IMR-90 (cell line): ENCODE data around the gene SSX2IP. TPM values are rescaled to one million over a fixed set of nuclear protein-coding genes. Genes with fewer than 3 reads are reported as not detected.

Source experiments
- ATAC-seq: fragments of 200-7000 bp; cut with Tn5 transposase; 2 replicates; pipeline ENCODE4 v1.9.1; 2020; ENCODE audit warnings: low read depth, mild to moderate bottlenecking, moderate library complexity
- BruUV-seq: library from RNA; stranded (reverse); fragments of 400-500 nt; replicated peaks from 2 replicates; lab custom pipeline; 2021; lab: Mats Ljungman, UMichigan
- CTCF ChIA-PET: fragments of 300-600 bp; formaldehyde crosslinking; extraction: SDS; loops from one replicate; lab custom pipeline; 2021; ENCODE audit warnings: antibody characterized with exemption; lab: Yijun Ruan, JAX
- POLR2A ChIA-PET: fragments of 300-600 bp; sonication (Branson Sonifier 250); formaldehyde crosslinking; loops from one replicate; lab custom pipeline; 2022; ENCODE audit warnings: antibody characterized with exemption; ENCODE audit not compliant: unreplicated experiment; lab: Charles Lee
- DNase-seq: peaks from one replicate; pipeline ENCODE4 v3.0.0; 2013
- H2AFZ ChIP-seq: replicated peaks from 2 replicates; pipeline ENCODE3; 2013; ENCODE audit warnings: low read length, mild to moderate bottlenecking; ENCODE audit not compliant: poor library complexity
- H2AK5ac ChIP-seq: 2 replicates; pipeline ENCODE4 v1.6.1; 2013; ENCODE audit warnings: low read depth, low read length, inconsistent platforms
- H2AK9ac ChIP-seq: replicated peaks from 2 replicates; pipeline ENCODE3; 2013; ENCODE audit warnings: mild to moderate bottlenecking, low read depth, low read length, moderate library complexity; ENCODE audit not compliant: poor library complexity
- H2BK120ac ChIP-seq: 2 replicates; pipeline ENCODE4 v1.6.1; 2013; ENCODE audit warnings: low read depth, low read length, inconsistent platforms
- H2BK15ac ChIP-seq: 3 replicates; pipeline ENCODE4 v1.6.1; 2013; ENCODE audit warnings: low read depth, low read length, inconsistent platforms
- H2BK20ac ChIP-seq: 2 replicates; pipeline ENCODE4 v1.6.1; 2013; ENCODE audit warnings: low read depth, mild to moderate bottlenecking, inconsistent platforms, low read length, moderate library complexity
- H2BK5ac ChIP-seq: 2 replicates; pipeline ENCODE4 v1.6.1; 2013; ENCODE audit warnings: mild to moderate bottlenecking, low read depth, low read length, inconsistent platforms; ENCODE audit not compliant: poor library complexity, severe bottlenecking
- H3K14ac ChIP-seq: replicated peaks from 2 replicates; pipeline ENCODE4 v1.6.1; 2013; ENCODE audit warnings: low read depth, low read length, inconsistent platforms
- H3K18ac ChIP-seq: 2 replicates; pipeline ENCODE4 v1.6.1; 2013; ENCODE audit warnings: low read depth, low read length, control low read depth
- H3K23ac ChIP-seq: 2 replicates; pipeline ENCODE4 v1.6.1; 2013; ENCODE audit warnings: low read depth, low read length, inconsistent platforms
- H3K27ac ChIP-seq: 2 replicates; pipeline ENCODE4 v1.5.1; 2013; ENCODE audit warnings: mild to moderate bottlenecking, control low read depth, low read length; ENCODE audit not compliant: insufficient read depth
- H3K27me3 ChIP-seq: 2 replicates; pipeline ENCODE4 v1.6.1; 2013; ENCODE audit warnings: low read length; ENCODE audit not compliant: control insufficient read depth, insufficient read depth
- H3K36me3 ChIP-seq: 2 replicates; pipeline ENCODE4 v1.6.1; 2013; ENCODE audit warnings: low read length, mixed read lengths; ENCODE audit not compliant: control insufficient read depth, insufficient read depth
- H3K4ac ChIP-seq: 2 replicates; pipeline ENCODE4 v1.6.1; 2013; ENCODE audit warnings: low read depth, low read length, inconsistent platforms
- H3K4me1 ChIP-seq: 2 replicates; pipeline ENCODE4 v1.6.1; 2013; ENCODE audit warnings: low read length, mixed read lengths; ENCODE audit not compliant: control insufficient read depth, insufficient read depth
- H3K4me2 ChIP-seq: 2 replicates; pipeline ENCODE4 v1.6.1; 2013; ENCODE audit warnings: low read depth, mild to moderate bottlenecking, control low read depth, low read length, moderate library complexity
- H3K4me3 ChIP-seq: 2 replicates; pipeline ENCODE4 v1.5.1; 2013; ENCODE audit warnings: low read depth, mild to moderate bottlenecking, control low read depth, low read length, moderate library complexity; ENCODE audit not compliant: insufficient read depth
- H3K56ac ChIP-seq: 2 replicates; pipeline ENCODE4 v1.6.1; 2013; ENCODE audit warnings: low read length, inconsistent platforms; ENCODE audit not compliant: insufficient read depth; ENCODE audit errors: extremely low read depth
- H3K79me1 ChIP-seq, 2 experiments: 2 replicates each; pipeline ENCODE4 v1.6.1; 2013; ENCODE audit warnings: low read length in 2 of 2, inconsistent platforms in 1 of 2, low read depth in 1 of 2
- H3K9ac ChIP-seq: 2 replicates; pipeline ENCODE4 v1.6.1; 2013; ENCODE audit warnings: low read depth, low read length, control low read depth
- H3K9me1 ChIP-seq: 2 replicates; pipeline ENCODE4 v1.6.1; 2013; ENCODE audit warnings: low read length, inconsistent platforms; ENCODE audit not compliant: insufficient read depth
- H3K9me3 ChIP-seq: 2 replicates; pipeline ENCODE4 v1.6.1; 2013; ENCODE audit warnings: low read length; ENCODE audit not compliant: control insufficient read depth, insufficient read depth
- H4K20me1 ChIP-seq: 2 replicates; pipeline ENCODE4 v1.6.1; 2013; ENCODE audit warnings: low read length, inconsistent platforms; ENCODE audit not compliant: insufficient read depth
- H4K5ac ChIP-seq: 2 replicates; pipeline ENCODE4 v1.6.1; 2013; ENCODE audit warnings: mild to moderate bottlenecking, low read depth, low read length, control low read depth
- H4K8ac ChIP-seq, 2 experiments: 2 replicates each; pipeline ENCODE4 v1.6.1; 2013; ENCODE audit warnings: low read depth in 2 of 2, low read length in 2 of 2, control low read depth in 1 of 2, inconsistent platforms in 1 of 2
- H4K91ac ChIP-seq: 2 replicates; pipeline ENCODE4 v1.6.1; 2013; ENCODE audit warnings: low read depth, low read length, inconsistent platforms; ENCODE audit not compliant: insufficient read depth
- BHLHE40 ChIP-seq: fragments of 150-350 bp; IDR thresholded peaks from 2 replicates; pipeline ENCODE4 v1.6.1; 2016; ENCODE audit warnings: mild to moderate bottlenecking, low read depth, low read length
- CEBPB ChIP-seq: IDR thresholded peaks from 2 replicates; pipeline ENCODE4 v1.6.1; 2012; ENCODE audit warnings: low read depth, low read length, improper control_type of control experiment
- CHD1 ChIP-seq: IDR thresholded peaks from 2 replicates; pipeline ENCODE4 v1.6.1; 2012; ENCODE audit warnings: low read depth, low read length, improper control_type of control experiment
- ELK1 ChIP-seq: fragments of 150-350 bp; IDR thresholded peaks from 2 replicates; pipeline ENCODE4 v1.6.1; 2016; ENCODE audit warnings: low read depth, mild to moderate bottlenecking, low read length, moderate library complexity, borderline replicate concordance
- FOS ChIP-seq: fragments of 150-350 bp; IDR thresholded peaks from 2 replicates; pipeline ENCODE4 v1.6.1; 2016; ENCODE audit warnings: low read depth, low read length
- MAZ ChIP-seq: IDR thresholded peaks from 2 replicates; pipeline ENCODE4 v1.6.1; 2012; ENCODE audit warnings: low read depth, mild to moderate bottlenecking, low read length, improper control_type of control experiment, moderate library complexity, borderline replicate concordance
- MXI1 ChIP-seq: IDR thresholded peaks from 2 replicates; pipeline ENCODE4 v1.6.1; 2012; ENCODE audit warnings: low read depth, mild to moderate bottlenecking, low read length, moderate library complexity, borderline replicate concordance
- POLR2A ChIP-seq: IDR thresholded peaks from 2 replicates; pipeline ENCODE4 v1.6.1; 2012; ENCODE audit warnings: mild to moderate bottlenecking, low read depth, low read length
- RAD21 ChIP-seq: IDR thresholded peaks from 2 replicates; pipeline ENCODE4 v1.6.1; 2012; ENCODE audit warnings: low read length, improper control_type of control experiment
- RCOR1 ChIP-seq: IDR thresholded peaks from 2 replicates; pipeline ENCODE4 v1.6.1; 2012; ENCODE audit warnings: mild to moderate bottlenecking, low read length, improper control_type of control experiment; ENCODE audit not compliant: insufficient replicate concordance
- RFX5 ChIP-seq: IDR thresholded peaks from 2 replicates; pipeline ENCODE4 v1.8.0; 2012; ENCODE audit warnings: low read depth, mild to moderate bottlenecking, low read length, moderate library complexity
- USF2 ChIP-seq: fragments of 150-350 bp; IDR thresholded peaks from 2 replicates; pipeline ENCODE4 v1.6.1; 2017; ENCODE audit warnings: mild to moderate bottlenecking, antibody characterized with exemption, low read length, low read depth
- WGBS, 2 experiments: methylation state at CpG; one replicate each; pipeline versions ENCODE4 v1.1.5 to v1.1.7; 2013; ENCODE audit warnings: missing lambda C conversion rate in 2 of 2; ENCODE audit not compliant: insufficient read length in 1 of 2; ENCODE audit errors: extremely low coverage in 2 of 2; 5-methylcytosine and 5-hydroxymethylcytosine counted together
- dilution Hi-C: fragments of 300-500 bp; cut with HindIII; formaldehyde crosslinking; loops from one replicate; pipeline ENCODE4 v1.14.3; 2018; ENCODE audit warnings: low sequenced_read_pairs; ENCODE audit not compliant: unreplicated experiment
- in situ Hi-C: fragments of 300-500 bp; cut with MboI; formaldehyde crosslinking; loops from 3 replicates; pipeline ENCODE4 v1.14.3; 2019; ENCODE audit warnings: low sequenced_read_pairs, inconsistent platforms, mixed read lengths
- intact Hi-C: fragments of 100-400 bp; cut with micrococcal nuclease; formaldehyde crosslinking; loops from 2 replicates; pipeline ENCODE4 v1.10.0; 2022
- polyA plus RNA-seq, 3 experiments: library from polyadenylated mRNA; depleted of rRNA; stranded (reverse); fragments of >200 nt; gene quantifications; 2 replicates each; pipeline ENCODE4 v1.2.3, GENCODE V29; 2012; ENCODE audit warnings: low replicate concordance in 1 of 3
- total RNA-seq: library from RNA; depleted of rRNA; stranded (reverse); fragments of >200 nt; gene quantifications from 2 replicates; pipeline ENCODE4 v1.2.3, GENCODE V29; 2012

The SSX2IP gene
- total and polyA plus RNA-seq, 2 of the 4 experiments (the other 2 are of a cell fraction): 7.7 to 13.4 TPM

GRCh38 chr1:84619383-84620102 is 70.7 kb downstream of the SSX2IP start (continued):
- TF ChIP-seq BHLHE40 (peak; percentile 30; the same call in 1 of the 2 replicates), RCOR1 (no peak)

GRCh38 chr1:84617349-84617748 is 72.9 kb downstream of the SSX2IP start:
- H2BK20ac ChIP-seq: no peak overlapping the region
- H3K79me1 ChIP-seq: no peaks in the 10 kb centered on the region
- ATAC-seq (no peak), DNase-seq (peak; percentile 21)
- 0 out of 3 replicates have a peak overlapping the region, but pooled peaks have one; percentile 27 for H2BK15ac ChIP-seq
- peak overlapping the region; percentile 34; the same call in 1 of the 2 replicates for H3K23ac ChIP-seq
- in situ Hi-C loops (loop anchor here (25.0 kb wide), 2 partner anchors 320 to 480 kb away; partner anchors contain the start of gene PRKACB), dilution Hi-C loops (no loop called here), intact Hi-C loops (loop anchor here (10.0 kb wide), 1 partner anchor 713 kb away; no protein-coding TSS in a partner anchor)
- no peak overlapping the region; the same call in 1 of the 2 replicates for H2BK120ac ChIP-seq
- no peak overlapping the region for H2BK5ac ChIP-seq
- no peak overlapping the region for H3K9ac ChIP-seq
- BruUV-seq: no TSS peak
- H3K4ac ChIP-seq: no peak overlapping the region
- H3K56ac ChIP-seq: no peak overlapping the region
- peaks cover 2% of the 10 kb centered on the region for H3K9me3 ChIP-seq
- H4K20me1 ChIP-seq: no peaks in the 10 kb centered on the region
- H4K5ac ChIP-seq: no peak overlapping the region
- no peak overlapping the region for H4K8ac ChIP-seq
- no CpG with 5 or more reads among the region's 2 CpGs for WGBS, 2 experiments
- no peaks in the 10 kb centered on the region for H3K9me1 ChIP-seq
- no peak overlapping the region for H3K4me3 ChIP-seq
- H2AK9ac ChIP-seq: no peak overlapping the region
- H4K91ac ChIP-seq: no peak overlapping the region
- no peak overlapping the region for H2AK5ac ChIP-seq
- no peak for TF ChIP-seq MAZ
- TF ChIP-seq CHD1: no peak
- TF ChIP-seq RFX5: no peak
- no peak for TF ChIP-seq FOS
- TF ChIP-seq POLR2A: no peak
- TF ChIP-seq ELK1: no peak
- TF ChIP-seq USF2: no peak
- no peak for TF ChIP-seq CEBPB
- TF ChIP-seq MXI1: no peak
- TF ChIP-seq BHLHE40: no peak
- TF ChIP-seq RAD21: no peak
- peak overlapping the region; percentile 9; the same call in 1 of the 2 replicates for H3K4me2 ChIP-seq
- ChIA-PET CTCF (no interaction called here), POLR2A (no interaction called here)
- no peak overlapping the region for H3K18ac ChIP-seq
- peak overlapping the region; percentile 59 for H2AFZ ChIP-seq
- no peak overlapping the region for H3K27ac ChIP-seq
- peaks cover 9% of the 10 kb centered on the region for H3K4me1 ChIP-seq
- H3K27me3 ChIP-seq: no peaks in the 10 kb centered on the region
- no peak overlapping the region for H3K14ac ChIP-seq
- no peaks in the 10 kb centered on the region for H3K36me3 ChIP-seq
